ENCODE data around the gene SURF1.

SURF1 gene

DNA sequence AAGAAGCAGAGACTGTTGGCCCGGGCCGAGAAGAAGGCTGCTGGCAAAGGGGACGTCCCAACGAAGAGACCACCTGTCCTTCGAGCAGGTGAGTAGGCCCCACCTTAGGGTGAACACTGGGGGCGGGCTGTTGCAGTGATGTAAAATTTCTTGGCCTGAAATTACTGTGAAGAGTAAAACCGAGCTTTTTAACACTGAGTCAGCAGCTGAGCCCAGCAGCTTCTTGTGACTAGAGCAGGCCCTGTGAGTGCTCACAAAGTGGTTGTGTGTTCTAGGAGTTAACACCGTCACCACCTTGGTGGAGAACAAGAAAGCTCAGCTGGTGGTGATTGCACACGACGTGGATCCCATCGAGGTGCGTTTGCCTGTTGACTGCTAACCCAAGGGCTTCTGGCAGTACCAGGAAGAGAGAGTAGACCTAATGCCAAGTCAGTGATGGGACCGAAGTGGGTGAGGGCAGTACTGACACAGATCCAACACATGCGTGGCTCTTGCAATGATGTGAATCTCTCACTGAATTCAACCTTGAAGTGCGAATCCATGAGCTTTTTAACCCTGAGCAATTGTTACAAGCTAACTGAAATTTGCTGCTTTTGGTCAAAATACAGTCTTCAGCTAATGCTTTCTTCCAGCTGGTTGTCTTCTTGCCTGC is 6.2 kb downstream of the SURF1 start:
- H3K9me3 ChIP-seq, result no peaks in the 10 kb centered on the region
- H3K4me1 ChIP-seq, result peaks cover 0 to 40% (median 29%) of the 10 kb centered on the region in 4 donors
- TF ChIP-seq CTCF (IDR thresholded peaks at IDR 0.05), result no peak
- H3K27ac ChIP-seq, result no peak overlapping the region
- H3K36me3 ChIP-seq, result peaks cover 43 to 60% (median 46%) of the 10 kb centered on the region in 3 donors
- intact Hi-C loops (cut with DNase I; ENCODE audit: low total_unique reads), result no loop called here
- DNase-seq, result no peak
- H3K27me3 ChIP-seq, result no peaks in the 10 kb centered on the region
- H3K4me3 ChIP-seq, result no peak overlapping the region

DNA sequence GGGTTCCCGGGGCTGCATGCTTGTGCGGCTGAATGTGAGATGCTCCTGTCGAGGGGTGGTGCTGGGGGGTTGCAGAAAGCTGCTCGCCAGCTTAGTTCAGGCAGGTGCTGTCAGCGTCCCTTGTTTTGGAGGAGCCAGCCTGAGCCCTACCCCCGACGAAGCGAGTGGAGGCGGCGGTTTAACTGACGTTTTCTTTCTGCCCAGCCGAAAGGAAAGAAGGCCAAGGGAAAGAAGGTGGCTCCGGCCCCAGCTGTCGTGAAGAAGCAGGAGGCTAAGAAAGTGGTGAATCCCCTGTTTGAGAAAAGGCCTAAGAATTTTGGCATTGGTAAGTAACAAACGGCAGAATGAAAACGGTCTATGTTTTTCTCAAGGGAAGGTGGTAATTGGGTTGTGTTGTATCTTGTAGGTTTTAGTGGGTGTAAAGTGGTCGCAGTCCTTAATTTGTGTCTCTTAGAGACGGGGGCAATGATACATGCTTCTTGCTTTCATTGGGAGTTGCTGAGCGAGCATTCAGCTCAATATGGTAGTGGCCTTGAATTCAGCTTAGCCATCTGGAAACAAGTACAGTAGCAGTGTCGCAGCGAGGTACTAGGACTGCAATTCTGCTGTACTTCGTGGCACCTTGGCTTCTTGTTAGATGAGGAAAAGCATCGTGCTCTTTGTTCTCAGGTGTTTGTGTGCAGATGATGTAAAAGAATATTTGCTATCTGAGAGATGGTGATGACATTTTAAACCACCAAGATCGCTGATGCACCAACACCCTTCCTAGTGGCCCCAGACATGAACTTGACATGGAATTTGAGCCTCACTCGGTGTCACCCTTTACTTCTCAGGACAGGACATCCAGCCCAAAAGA is 7.3 kb downstream of the SURF1 start:
- TF ChIP-seq CTCF (IDR thresholded peaks at IDR 0.05), result no peak
- H3K4me3 ChIP-seq, result peak overlapping the region; percentile 80 to 82
- H3K27me3 ChIP-seq, result no peaks in the 10 kb centered on the region
- peaks cover 0 to 36% (median 25%) of the 10 kb centered on the region in 4 donors for H3K4me1 ChIP-seq
- H3K27ac ChIP-seq, result peak overlapping the region; percentile 85
- H3K9me3 ChIP-seq, result no peaks in the 10 kb centered on the region
- intact Hi-C loops (cut with DNase I; ENCODE audit: low total_unique reads), result no loop called here
- no peak for DNase-seq
- H3K36me3 ChIP-seq, result peaks cover 54 to 69% (median 57%) of the 10 kb centered on the region in 3 donors

- peaks cover 0 to 36% (median 25%) of the 10 kb centered on the region in 4 donors for H3K4me1 ChIP-seq
- peak within 1 kb of the TSS; percentile 80 to 82 for H3K4me3 ChIP-seq
- H3K36me3 ChIP-seq, result peaks cover 58 to 69% (median 64%) of the 10 kb centered on the region in 3 donors
- DNase-seq, result peak; percentile 96 to 97
- no peaks in the 10 kb centered on the region for H3K9me3 ChIP-seq
- intact Hi-C loops (cut with DNase I; ENCODE audit: low total_unique reads), result no loop called here
- peak within 1 kb of the TSS; percentile 85 for H3K27ac ChIP-seq
- no peak for TF ChIP-seq CTCF (IDR thresholded peaks at IDR 0.05)
- H3K27me3 ChIP-seq, result no peaks in the 10 kb centered on the region
Measured at GRCh38 chr9:133347985-133348717, 8.1 kb downstream of the SURF1 start, which contains the start of the genes MED22 and RPL7A. MED22 (minus strand) TSS chr9:133348131; CDS start chr9:133346662, 1,469 bp downstream. RPL7A (plus strand) TSS chr9:133348218; CDS start chr9:133348244, 26 bp downstream.

DNA sequence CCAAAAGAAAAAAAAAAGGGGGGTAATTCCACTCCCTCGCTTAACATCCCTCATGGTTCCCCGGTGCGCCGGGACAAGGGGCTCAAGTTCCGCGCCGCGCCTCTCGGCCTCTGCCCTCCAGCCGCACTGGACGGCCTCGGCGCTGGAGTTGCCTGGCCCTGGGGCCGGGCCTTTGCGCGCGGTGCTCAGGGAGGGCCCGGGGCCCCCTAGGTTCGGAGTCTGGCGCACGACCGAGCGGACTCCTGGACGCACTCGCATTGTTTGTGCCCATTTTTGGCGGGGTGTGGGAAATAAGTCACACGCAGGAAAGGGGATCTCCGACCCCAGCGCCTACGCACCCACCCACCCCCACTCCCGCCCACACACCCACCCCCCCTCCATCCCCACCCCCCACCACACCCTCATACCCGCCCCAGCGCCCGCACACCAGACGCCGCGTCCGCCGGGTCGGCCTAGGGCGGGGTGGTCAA is 8.7 kb downstream of the SURF1 start:
- H3K27me3 ChIP-seq, result no peaks in the 10 kb centered on the region
- DNase-seq, result peak in 1 of 2 donors; percentile 40
- H3K4me1 ChIP-seq, result peaks cover 0 to 36% (median 25%) of the 10 kb centered on the region in 4 donors
- intact Hi-C loops (cut with DNase I; ENCODE audit: low total_unique reads), result no loop called here
- peaks cover 58 to 69% (median 64%) of the 10 kb centered on the region in 3 donors for H3K36me3 ChIP-seq
- no peaks in the 10 kb centered on the region for H3K9me3 ChIP-seq
- H3K4me3 ChIP-seq, result peak overlapping the region; percentile 80 to 82
- H3K27ac ChIP-seq, result peak overlapping the region; percentile 85
- TF ChIP-seq CTCF (IDR thresholded peaks at IDR 0.05), result no peak

Measured in tibial artery (tissue), 4 donors.